ENCODE measurements around the gene PDC.

- TF ChIP-seq, protein P1, sequence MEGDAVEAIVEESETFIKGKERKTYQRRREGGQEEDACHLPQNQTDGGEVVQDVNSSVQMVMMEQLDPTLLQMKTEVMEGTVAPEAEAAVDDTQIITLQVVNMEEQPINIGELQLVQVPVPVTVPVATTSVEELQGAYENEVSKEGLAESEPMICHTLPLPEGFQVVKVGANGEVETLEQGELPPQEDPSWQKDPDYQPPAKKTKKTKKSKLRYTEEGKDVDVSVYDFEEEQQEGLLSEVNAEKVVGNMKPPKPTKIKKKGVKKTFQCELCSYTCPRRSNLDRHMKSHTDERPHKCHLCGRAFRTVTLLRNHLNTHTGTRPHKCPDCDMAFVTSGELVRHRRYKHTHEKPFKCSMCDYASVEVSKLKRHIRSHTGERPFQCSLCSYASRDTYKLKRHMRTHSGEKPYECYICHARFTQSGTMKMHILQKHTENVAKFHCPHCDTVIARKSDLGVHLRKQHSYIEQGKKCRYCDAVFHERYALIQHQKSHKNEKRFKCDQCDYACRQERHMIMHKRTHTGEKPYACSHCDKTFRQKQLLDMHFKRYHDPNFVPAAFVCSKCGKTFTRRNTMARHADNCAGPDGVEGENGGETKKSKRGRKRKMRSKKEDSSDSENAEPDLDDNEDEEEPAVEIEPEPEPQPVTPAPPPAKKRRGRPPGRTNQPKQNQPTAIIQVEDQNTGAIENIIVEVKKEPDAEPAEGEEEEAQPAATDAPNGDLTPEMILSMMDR (IDR thresholded peaks at IDR 0.05): no peak
- TF ChIP-seq POLR2A (IDR thresholded peaks at IDR 0.05) (no peak), POLR2AphosphoS5 (IDR thresholded peaks at IDR 0.05) (no peak), EP300 (IDR thresholded peaks at IDR 0.05) (no peak)
Measured at GRCh38 chr1:186426118-186426517, 34.8 kb downstream of the PDC start.

Measured in stomach (tissue), 4 donors.